ENCODE data around the gene BTRC. TPM values are rescaled to one million over a fixed set of nuclear protein-coding genes. Genes with fewer than 3 reads are reported as not detected.

The BTRC gene
- total and polyA plus RNA-seq, 2 donors (not counting 3 experiments of a cell fraction or from before 2014, with no cell fraction given), result 11.6 to 18.5 TPM

DNA sequence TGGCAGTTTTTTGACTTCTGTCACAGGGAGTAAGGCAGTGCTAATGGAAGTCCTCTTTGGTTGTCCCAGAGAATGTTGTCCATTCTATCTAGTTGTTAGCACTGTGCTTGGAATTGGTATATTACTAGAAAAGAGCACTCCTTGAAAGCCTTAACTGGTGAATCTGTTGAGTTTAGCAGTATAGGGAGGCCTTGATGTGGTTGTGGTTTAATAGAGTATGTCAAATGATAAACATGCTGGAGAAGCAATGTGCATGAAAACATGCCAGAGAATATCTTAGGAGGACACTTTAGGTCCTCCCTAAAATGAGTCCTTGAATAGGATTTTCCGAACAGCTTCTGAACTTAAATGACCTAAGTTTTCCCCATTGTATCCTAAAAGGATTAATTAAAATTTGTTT lies 98.6 kb downstream of the BTRC start:
- Histone ChIP-seq H3K79me2 (ENCODE audit: control insufficient read depth, insufficient read depth, low read length) (no peaks in the 10 kb centered on the region), H3K9ac (replicated peaks; ENCODE audit: extremely low read depth, insufficient read depth, low read length) (no peak overlapping the region), H2AFZ (ENCODE audit: low read depth, low read length) (no peak overlapping the region), H3K4me3 (replicated peaks in 1 of 3; ENCODE audit: insufficient read depth in 1 of 3, low read depth in 1 of 3, low read length in 3 of 3) (no peak overlapping the region), H3K9me3 (replicated peaks; ENCODE audit: control insufficient read depth, insufficient read depth, low read length) (no peaks in the 10 kb centered on the region), H3K9me1 (replicated peaks; ENCODE audit: control insufficient read depth, extremely low read depth, insufficient read depth, low read length) (no peaks in the 10 kb centered on the region), H3K4me2 (ENCODE audit: insufficient read depth, low read length) (no peak overlapping the region), H3K36me3 (ENCODE audit: control insufficient read depth in 2 of 2, extremely low read depth in 1 of 2, insufficient read depth in 2 of 2, low read length in 2 of 2) (no peaks in the 10 kb centered on the region), H3K4me1 (ENCODE audit: control insufficient read depth, extremely low read depth, insufficient read depth, low read length) (no peaks in the 10 kb centered on the region), H3K27ac (ENCODE audit: insufficient read depth, low read depth, low read length) (no peak overlapping the region), H3K27me3 (ENCODE audit: control insufficient read depth in 2 of 2, insufficient read depth in 2 of 2, low read length in 2 of 2) (no peaks in the 10 kb centered on the region), H4K20me1 (replicated peaks; ENCODE audit: control insufficient read depth, extremely low read depth, insufficient read depth, low read length) (no peaks in the 10 kb centered on the region)
- ChIA-PET POLR2A (no interaction called here), CTCF (interaction anchor here (1.2 to 9.6 kb wide), 3 partner anchors 9 to 26 kb away, joined by 3 to 93 read pairs (median 12); no protein-coding TSS in a partner anchor)
- TF ChIP-seq, protein P1, sequence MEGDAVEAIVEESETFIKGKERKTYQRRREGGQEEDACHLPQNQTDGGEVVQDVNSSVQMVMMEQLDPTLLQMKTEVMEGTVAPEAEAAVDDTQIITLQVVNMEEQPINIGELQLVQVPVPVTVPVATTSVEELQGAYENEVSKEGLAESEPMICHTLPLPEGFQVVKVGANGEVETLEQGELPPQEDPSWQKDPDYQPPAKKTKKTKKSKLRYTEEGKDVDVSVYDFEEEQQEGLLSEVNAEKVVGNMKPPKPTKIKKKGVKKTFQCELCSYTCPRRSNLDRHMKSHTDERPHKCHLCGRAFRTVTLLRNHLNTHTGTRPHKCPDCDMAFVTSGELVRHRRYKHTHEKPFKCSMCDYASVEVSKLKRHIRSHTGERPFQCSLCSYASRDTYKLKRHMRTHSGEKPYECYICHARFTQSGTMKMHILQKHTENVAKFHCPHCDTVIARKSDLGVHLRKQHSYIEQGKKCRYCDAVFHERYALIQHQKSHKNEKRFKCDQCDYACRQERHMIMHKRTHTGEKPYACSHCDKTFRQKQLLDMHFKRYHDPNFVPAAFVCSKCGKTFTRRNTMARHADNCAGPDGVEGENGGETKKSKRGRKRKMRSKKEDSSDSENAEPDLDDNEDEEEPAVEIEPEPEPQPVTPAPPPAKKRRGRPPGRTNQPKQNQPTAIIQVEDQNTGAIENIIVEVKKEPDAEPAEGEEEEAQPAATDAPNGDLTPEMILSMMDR (IDR thresholded peaks at IDR 0.05; ENCODE audit: extremely low read depth in 1 of 2, insufficient read depth in 1 of 2, low read depth in 1 of 2, low read length in 2 of 2), result no peak
- no peak for TF ChIP-seq POLR2A (IDR thresholded peaks at IDR 0.05; ENCODE audit: low read depth, low read length)
- no peak for TF ChIP-seq POLR2AphosphoS5 (IDR thresholded peaks at IDR 0.05; ENCODE audit: insufficient read depth, low read depth, low read length)
- no peak for FAIRE-seq
- no peak for DNase-seq (ENCODE audit: low read depth, low spot score)
- intact Hi-C loops (cut with micrococcal nuclease), result no loop called here
- dilution Hi-C loops (cut with MboI; ENCODE audit: extremely low pct_ligation_motif_present, low sequenced_read_pairs), result no loop called here
- no TSS peak for BruUV-seq (replicated peaks)

DNA sequence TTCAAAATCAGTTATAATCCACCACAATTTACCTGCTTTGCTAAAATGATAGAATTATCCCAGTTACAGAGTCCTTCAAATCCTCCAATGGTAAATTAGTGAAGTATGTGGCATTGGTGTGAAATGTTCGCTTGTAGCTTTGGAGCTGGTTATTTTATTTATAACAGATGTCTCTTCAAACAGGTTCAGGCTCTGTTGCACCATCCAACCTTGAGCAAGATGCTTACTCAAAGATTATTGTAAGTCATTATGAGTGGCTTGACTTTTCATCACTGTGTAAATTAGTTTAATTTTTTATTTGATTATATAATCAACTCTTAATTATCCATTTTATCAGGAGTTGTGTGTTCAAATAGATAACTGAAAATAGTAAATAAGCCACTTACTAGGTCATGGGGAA lies 99.4 kb downstream of the BTRC start:
- Histone ChIP-seq H3K36me3 (ENCODE audit: control insufficient read depth in 2 of 2, extremely low read depth in 1 of 2, insufficient read depth in 2 of 2, low read length in 2 of 2) (no peaks in the 10 kb centered on the region), H3K9ac (replicated peaks; ENCODE audit: extremely low read depth, insufficient read depth, low read length) (no peak overlapping the region), H4K20me1 (replicated peaks; ENCODE audit: control insufficient read depth, extremely low read depth, insufficient read depth, low read length) (no peaks in the 10 kb centered on the region), H3K4me2 (ENCODE audit: insufficient read depth, low read length) (no peak overlapping the region), H3K9me3 (replicated peaks; ENCODE audit: control insufficient read depth, insufficient read depth, low read length) (no peaks in the 10 kb centered on the region), H3K9me1 (replicated peaks; ENCODE audit: control insufficient read depth, extremely low read depth, insufficient read depth, low read length) (no peaks in the 10 kb centered on the region), H3K4me1 (ENCODE audit: control insufficient read depth, extremely low read depth, insufficient read depth, low read length) (no peaks in the 10 kb centered on the region), H3K27me3 (ENCODE audit: control insufficient read depth in 2 of 2, insufficient read depth in 2 of 2, low read length in 2 of 2) (no peaks in the 10 kb centered on the region), H3K27ac (ENCODE audit: insufficient read depth, low read depth, low read length) (no peak overlapping the region), H3K79me2 (ENCODE audit: control insufficient read depth, insufficient read depth, low read length) (no peaks in the 10 kb centered on the region), H3K4me3 (replicated peaks in 1 of 3; ENCODE audit: insufficient read depth in 1 of 3, low read depth in 1 of 3, low read length in 3 of 3) (no peak overlapping the region), H2AFZ (ENCODE audit: low read depth, low read length) (no peak overlapping the region)
- intact Hi-C loops (cut with micrococcal nuclease), result no loop called here
- ChIA-PET POLR2A (no interaction called here), CTCF (interaction anchor here (3.3 to 9.6 kb wide), 2 partner anchors 10 to 12 kb away, joined by 12 to 93 read pairs; no protein-coding TSS in a partner anchor)
- TF ChIP-seq JUN (IDR thresholded peaks at IDR 0.05; ENCODE audit: borderline replicate concordance, insufficient read depth, insufficient read length, low read depth), result no peak
- no peak for TF ChIP-seq POLR2A (IDR thresholded peaks at IDR 0.05; ENCODE audit: low read depth, low read length)
- TF ChIP-seq, protein P1 (IDR thresholded peaks at IDR 0.05; ENCODE audit: extremely low read depth in 1 of 2, insufficient read depth in 1 of 2, low read depth in 1 of 2, low read length in 2 of 2), result no peak
- no peak for TF ChIP-seq MYC (IDR thresholded peaks at IDR 0.05; ENCODE audit: low read depth, low read length)
- BruUV-seq (replicated peaks), result no TSS peak
- no peak for FAIRE-seq
- dilution Hi-C loops (cut with MboI; ENCODE audit: extremely low pct_ligation_motif_present, low sequenced_read_pairs), result no loop called here
- DNase-seq (ENCODE audit: low read depth, low spot score), result no peak
